HepG2 (cell line): ENCODE results near the gene PCYT2. TPM values are rescaled to one million over a fixed set of nuclear protein-coding genes. Genes with fewer than 3 reads are reported as not detected.

ENCODE experiments used
- ATAC-seq: fragments of 200-7000 bp; cut with Tn5 transposase; 3 replicates; pipeline ENCODE4 v1.9.1; 2020; ENCODE audit warnings: mild to moderate bottlenecking, moderate library complexity
- BruUV-seq: library from RNA; stranded (reverse); fragments of 400-500 nt; replicated peaks from 2 replicates; lab custom pipeline; 2021; lab: Mats Ljungman, UMichigan
- CTCF ChIA-PET: fragments of 300-600 bp; formaldehyde crosslinking; extraction: SDS; loops from one replicate; lab custom pipeline; 2021; ENCODE audit warnings: low total read pairs, inconsistent platforms, low intra/inter-chr PET ratio; lab: Yijun Ruan, JAX
- POLR2A ChIA-PET: fragments of 350-600 bp; sonication (Branson Sonifier 250); formaldehyde crosslinking; loops from one replicate; lab custom pipeline; 2020; ENCODE audit warnings: antibody characterized with exemption, inconsistent platforms; lab: Yijun Ruan, JAX
- DNase-seq: peaks from one replicate; pipeline ENCODE4 v3.0.0-alpha.2; 2015; ENCODE audit warnings: low spot score
- FAIRE-seq: peaks from 3 replicates; lab custom pipeline; 2011; peaks lifted over from hg19 to GRCh38; lab: Jason Lieb, UNC
- H2AFZ ChIP-seq: one replicate; pipeline ENCODE4 v1.6.1; 2011; ENCODE audit warnings: low read length, inconsistent platforms
- H3K27ac ChIP-seq: fragments of 300-600 bp; 3 replicates; pipeline ENCODE4 v1.8.0; 2011; ENCODE audit warnings: mixed run types, mild to moderate bottlenecking, mixed read lengths, low read length, inconsistent platforms; ENCODE audit not compliant: insufficient read depth; ENCODE audit errors: extremely low read length
- H3K27me3 ChIP-seq, 2 experiments: fragments of 200-600 bp in 1 of 2; 2 replicates in 1 of 2; 3 replicates in 1 of 2; pipeline versions ENCODE4 v1.6.0 to v1.8.0; 2011; ENCODE audit warnings: low read length in 2 of 2, mild to moderate bottlenecking in 2 of 2, moderate library complexity in 2 of 2, inconsistent platforms in 1 of 2; ENCODE audit not compliant: insufficient read depth in 2 of 2, control insufficient read depth in 1 of 2
- H3K36me3 ChIP-seq, 2 experiments: fragments of 200-600 bp in 1 of 2; replicated peaks in 1 of 2; 2 replicates in 1 of 2; 3 replicates in 1 of 2; pipeline versions ENCODE4 v1.5.1 to v1.8.0; 2011; ENCODE audit warnings: low read length in 2 of 2, inconsistent platforms in 1 of 2; ENCODE audit not compliant: insufficient read depth in 2 of 2, control insufficient read depth in 1 of 2
- H3K4me1 ChIP-seq: 2 replicates; pipeline ENCODE4 v1.5.1; 2012; ENCODE audit warnings: low read length, inconsistent platforms; ENCODE audit not compliant: insufficient read depth
- H3K4me2 ChIP-seq: 2 replicates; pipeline ENCODE4 v1.6.0; 2011; ENCODE audit warnings: low read depth, low read length, inconsistent platforms
- H3K4me3 ChIP-seq, 3 experiments: fragments of 200-600 bp in 1 of 3; sonication (generic), shearing (Covaris generic) in 1 of 3; replicated peaks in 1 of 3; 2 replicates each; pipeline ENCODE4 v1.5.1; 2011 to 2016; ENCODE audit warnings: low read length in 3 of 3, inconsistent platforms in 2 of 3, low read depth in 2 of 3, mild to moderate bottlenecking in 2 of 3, control low read depth in 1 of 3, mixed read lengths in 1 of 3; ENCODE audit not compliant: insufficient read depth in 1 of 3
- H3K79me2 ChIP-seq: one replicate; pipeline ENCODE4 v1.6.1; 2011; ENCODE audit warnings: low read length, inconsistent platforms; ENCODE audit not compliant: insufficient read depth
- H3K9ac ChIP-seq: 2 replicates; pipeline ENCODE4 v1.6.0; 2011; ENCODE audit warnings: mild to moderate bottlenecking, low read depth, low read length, inconsistent platforms; ENCODE audit not compliant: insufficient read depth
- H3K9me3 ChIP-seq: 2 replicates; pipeline ENCODE4 v1.5.1; 2012; ENCODE audit warnings: mild to moderate bottlenecking, low read length
- H4K20me1 ChIP-seq: 2 replicates; pipeline ENCODE4 v1.6.0; 2011; ENCODE audit warnings: inconsistent platforms, mild to moderate bottlenecking, low read length, moderate library complexity; ENCODE audit not compliant: insufficient read depth
- BRD4 ChIP-seq: sonication (generic); formaldehyde crosslinking; IDR thresholded peaks from 2 replicates; pipeline ENCODE4 v1.4.0; 2020; ENCODE audit warnings: missing genetic modification reagents
- FUBP1 ChIP-seq: sonication (generic); formaldehyde crosslinking; IDR thresholded peaks from 2 replicates; pipeline ENCODE4 v1.5.1; 2020; ENCODE audit warnings: missing genetic modification reagents, mild to moderate bottlenecking, borderline replicate concordance
- HNRNPL ChIP-seq: fragments of 200-400 bp; formaldehyde crosslinking; IDR thresholded peaks from 2 replicates; pipeline ENCODE4 v1.6.1; 2017; ENCODE audit warnings: mild to moderate bottlenecking, low read depth, low read length
- KMT2B ChIP-seq: IDR thresholded peaks from 2 replicates; pipeline ENCODE4 v1.6.1; 2016; ENCODE audit warnings: missing genetic modification reagents, missing compliant biosample characterization
- RBM22 ChIP-seq: fragments of 200-400 bp; formaldehyde crosslinking; optimal IDR thresholded peaks from 2 replicates; pipeline ENCODE3; 2017; ENCODE audit warnings: mild to moderate bottlenecking, low read length, moderate library complexity
- REL ChIP-seq: sonication (generic); formaldehyde crosslinking; conservative IDR thresholded peaks from 2 replicates; pipeline ENCODE4 v1.8.0; 2022; ENCODE audit warnings: mild to moderate bottlenecking, missing genetic modification reagents, moderate library complexity
- U2AF1 ChIP-seq: fragments of 200-400 bp; formaldehyde crosslinking; optimal IDR thresholded peaks from 2 replicates; pipeline ENCODE3; 2017; ENCODE audit warnings: mild to moderate bottlenecking, low read depth, low read length
- ZNF816 ChIP-seq: sonication (generic); formaldehyde crosslinking; IDR thresholded peaks from 2 replicates; pipeline ENCODE4 v1.8.0; 2022; ENCODE audit warnings: missing genetic modification reagents, mild to moderate bottlenecking, borderline replicate concordance
- WGBS: methylation state at CpG from one replicate; pipeline ENCODE4 v1.1.6; 2017; ENCODE audit warnings: low lambda C conversion rate; 5-methylcytosine and 5-hydroxymethylcytosine counted together
- in situ Hi-C: cut with HindIII; loops from 2 replicates; pipeline ENCODE4 v1.10.0; 2017; ENCODE audit warnings: low pct_unique_long_range_greater_than_20kb; ENCODE audit not compliant: extremely low pct_ligation_motif_present
- intact Hi-C: fragments of 100-400 bp; cut with micrococcal nuclease; formaldehyde crosslinking; loops from one replicate; pipeline ENCODE4 v1.10.0; 2022; ENCODE audit not compliant: unreplicated experiment
- polyA plus RNA-seq, 8 experiments: library from polyadenylated mRNA; depleted of rRNA in 3 of 8; stranded (reverse) in 7 of 8; unstranded in 1 of 8; fragments of >200 nt; fragmentation: Illumina TruSeq in 4 of 8; extraction: Trizol in 4 of 8; gene quantifications; 2 replicates each; pipeline versions ENCODE4 v1.2.1 to v1.2.3, GENCODE V29; 2011 to 2016; ENCODE audit warnings: low read depth in 4 of 8, missing spikeins in 1 of 8, mixed read lengths in 1 of 8; ENCODE audit not compliant: insufficient read depth in 1 of 8
- total RNA-seq, 5 experiments: library from RNA; depleted of rRNA; stranded (reverse); fragments of >200 nt; fragmentation: Illumina TruSeq; extraction: Trizol; gene quantifications; 2 replicates each; pipeline ENCODE4 v1.2.3, GENCODE V29; 2016; ENCODE audit warnings: low read depth in 1 of 5

Gene PCYT2
- total and polyA plus RNA-seq, 2 of the 13 experiments (the other 11 are each of a cell fraction or from before 2014, with no cell fraction given), result 147 to 297 TPM

- intact Hi-C loops (no loop called here), in situ Hi-C loops (no loop called here)
- no peak overlapping the region for H3K4me3 ChIP-seq
- H3K36me3 ChIP-seq, result peaks cover 21 to 29% of the 10 kb centered on the region in 2 experiments
- peaks cover 44% of the 10 kb centered on the region for H3K4me1 ChIP-seq
- no peaks in the 10 kb centered on the region for H3K9me3 ChIP-seq
- no peak overlapping the region for H2AFZ ChIP-seq
- FAIRE-seq, result no peak
- BruUV-seq, result no TSS peak
- peaks cover 28% of the 10 kb centered on the region for H4K20me1 ChIP-seq
- ChIA-PET POLR2A (interaction anchor here (1.1 kb wide), 1 partner anchor 101 kb away, joined by 3 read pairs; the partner anchor contains the start of gene LRRC45), CTCF (no interaction called here)
- no peak for DNase-seq
- TF ChIP-seq U2AF1, result no peak
- 0 out of 2 replicates have a peak, but pooled peaks have one; percentile 26 for TF ChIP-seq BRD4 (CRISPR knock-in tag)
- no peak for TF ChIP-seq FUBP1 (CRISPR knock-in tag)
- TF ChIP-seq KMT2B (CRISPR knock-in tag), result no peak
- TF ChIP-seq ZNF816, result no peak
- peak; percentile 43 for TF ChIP-seq RBM22
- no peak for TF ChIP-seq REL
- TF ChIP-seq HNRNPL, result 0 out of 2 replicates have a peak, but pooled peaks have one; percentile 1
- TF ChIP-seq, all 625 proteins: peak for 3
- no peaks in the 10 kb centered on the region for H3K27me3 ChIP-seq
- H3K27ac ChIP-seq, result no peak overlapping the region
- H3K79me2 ChIP-seq, result peaks cover 74% of the 10 kb centered on the region
- H3K9ac ChIP-seq, result no peak overlapping the region
- no peak for ATAC-seq
- 97% methylated on average over 22 of the region's 23 CpGs for WGBS
- H3K4me2 ChIP-seq, result no peak overlapping the region
These were observed 10.9 kb upstream of the PCYT2 start for GRCh38 chr17:81921996-81922565.
